BJ (cell line): ENCODE data around the gene TARBP1. TPM values are rescaled to one million over a fixed set of nuclear protein-coding genes. Genes with fewer than 3 reads are reported as not detected.

Experiments
- CTCF ChIA-PET: fragments of 350-600 bp; formaldehyde crosslinking; extraction: SDS; loops from one replicate; lab custom pipeline; 2021; ENCODE audit warnings: antibody characterized with exemption, inconsistent platforms; lab: Yijun Ruan, JAX
- POLR2A ChIA-PET: fragments of 300-600 bp; sonication (Branson Sonifier 250); formaldehyde crosslinking; extraction: SDS; loops from one replicate; lab custom pipeline; 2021; ENCODE audit warnings: antibody characterized with exemption; lab: Charles Lee
- DNase-seq: peaks from one replicate; pipeline ENCODE4 v3.0.0-alpha.2; 2011; ENCODE audit warnings: low read depth
- H3K27me3 ChIP-seq: 2 replicates; pipeline ENCODE4 v1.6.0; 2011; ENCODE audit warnings: low read length; ENCODE audit not compliant: control insufficient read depth, insufficient read depth
- H3K36me3 ChIP-seq: 2 replicates; pipeline ENCODE4 v1.5.1; 2011; ENCODE audit warnings: low read length; ENCODE audit not compliant: control insufficient read depth, insufficient read depth
- H3K4me3 ChIP-seq: 2 replicates; pipeline ENCODE4 v1.5.1; 2011; ENCODE audit warnings: low read depth, mild to moderate bottlenecking, control low read depth, low read length
- polyA plus RNA-seq: library from polyadenylated mRNA; depleted of rRNA; stranded (reverse); fragments of >200 nt; gene quantifications from 2 replicates; pipeline ENCODE4 v1.2.3, GENCODE V29; 2011
- TF ChIP-seq, protein P1 (sequence below): IDR thresholded peaks from 2 replicates; pipeline ENCODE4 v1.5.1; 2011; ENCODE audit warnings: low read depth, mild to moderate bottlenecking, control low read depth, inconsistent platforms, low read length, moderate library complexity; ENCODE audit not compliant: insufficient read depth

Gene TARBP1
- polyA plus RNA-seq, 1 experiment, result 7.4 TPM

DNA sequence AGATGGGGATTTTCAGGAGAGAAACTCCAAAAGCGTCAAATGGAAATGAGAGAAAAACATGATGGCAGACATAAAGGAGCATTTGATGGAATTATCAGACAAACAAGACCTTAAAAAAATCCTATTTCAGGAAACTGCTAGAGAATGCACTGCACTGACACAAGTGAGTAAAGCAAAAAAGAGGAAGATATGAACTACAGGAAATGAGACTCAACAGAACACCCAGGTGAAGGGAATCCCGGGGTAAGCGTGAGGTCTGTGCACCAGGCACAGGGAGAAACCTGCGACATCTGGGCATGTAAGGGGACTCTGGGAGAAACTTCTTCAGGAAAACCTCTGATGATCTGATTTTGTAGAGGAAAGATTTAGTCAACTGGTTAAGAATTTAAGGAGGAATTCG, 2.8 kb downstream of the TARBP1 start:
- H3K36me3 ChIP-seq, result no peaks in the 10 kb centered on the region
- TF ChIP-seq, protein P1, sequence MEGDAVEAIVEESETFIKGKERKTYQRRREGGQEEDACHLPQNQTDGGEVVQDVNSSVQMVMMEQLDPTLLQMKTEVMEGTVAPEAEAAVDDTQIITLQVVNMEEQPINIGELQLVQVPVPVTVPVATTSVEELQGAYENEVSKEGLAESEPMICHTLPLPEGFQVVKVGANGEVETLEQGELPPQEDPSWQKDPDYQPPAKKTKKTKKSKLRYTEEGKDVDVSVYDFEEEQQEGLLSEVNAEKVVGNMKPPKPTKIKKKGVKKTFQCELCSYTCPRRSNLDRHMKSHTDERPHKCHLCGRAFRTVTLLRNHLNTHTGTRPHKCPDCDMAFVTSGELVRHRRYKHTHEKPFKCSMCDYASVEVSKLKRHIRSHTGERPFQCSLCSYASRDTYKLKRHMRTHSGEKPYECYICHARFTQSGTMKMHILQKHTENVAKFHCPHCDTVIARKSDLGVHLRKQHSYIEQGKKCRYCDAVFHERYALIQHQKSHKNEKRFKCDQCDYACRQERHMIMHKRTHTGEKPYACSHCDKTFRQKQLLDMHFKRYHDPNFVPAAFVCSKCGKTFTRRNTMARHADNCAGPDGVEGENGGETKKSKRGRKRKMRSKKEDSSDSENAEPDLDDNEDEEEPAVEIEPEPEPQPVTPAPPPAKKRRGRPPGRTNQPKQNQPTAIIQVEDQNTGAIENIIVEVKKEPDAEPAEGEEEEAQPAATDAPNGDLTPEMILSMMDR, result no peak
- H3K27me3 ChIP-seq, result no peaks in the 10 kb centered on the region
- ChIA-PET POLR2A (no interaction called here), CTCF (no interaction called here)
- no peak overlapping the region for H3K4me3 ChIP-seq
- DNase-seq, result no peak

DNA sequence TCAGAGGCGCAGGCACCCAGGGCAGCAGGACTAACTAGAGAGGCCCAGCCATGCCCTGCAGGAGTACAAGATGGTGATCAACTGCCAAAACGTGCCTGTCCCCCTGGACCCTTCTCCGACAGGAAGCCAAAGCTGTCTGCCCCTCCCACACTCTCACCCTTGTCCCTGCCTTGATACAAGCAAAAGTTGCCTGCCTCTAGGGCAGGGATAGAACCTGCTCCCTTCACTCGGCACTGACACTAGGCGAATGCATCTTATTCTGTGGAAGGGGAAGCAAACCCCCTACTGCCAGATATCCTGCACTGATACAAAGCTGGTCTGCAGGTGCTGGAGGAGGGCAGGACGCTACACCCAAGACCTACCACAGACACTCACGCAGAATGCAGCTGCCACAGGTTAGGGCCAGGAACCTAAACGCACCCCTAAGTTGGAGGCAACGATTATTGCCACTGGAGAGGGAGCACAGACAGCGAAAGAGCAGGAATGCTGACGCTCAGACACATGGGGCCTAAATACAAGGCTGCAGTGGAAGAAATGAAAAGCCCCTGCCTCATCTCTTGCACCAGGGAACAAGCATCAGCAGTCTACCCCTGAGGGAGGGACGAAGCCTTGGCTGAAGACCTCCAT, 3.7 kb downstream of the TARBP1 start:
- TF ChIP-seq, protein P1, result no peak

DNA sequence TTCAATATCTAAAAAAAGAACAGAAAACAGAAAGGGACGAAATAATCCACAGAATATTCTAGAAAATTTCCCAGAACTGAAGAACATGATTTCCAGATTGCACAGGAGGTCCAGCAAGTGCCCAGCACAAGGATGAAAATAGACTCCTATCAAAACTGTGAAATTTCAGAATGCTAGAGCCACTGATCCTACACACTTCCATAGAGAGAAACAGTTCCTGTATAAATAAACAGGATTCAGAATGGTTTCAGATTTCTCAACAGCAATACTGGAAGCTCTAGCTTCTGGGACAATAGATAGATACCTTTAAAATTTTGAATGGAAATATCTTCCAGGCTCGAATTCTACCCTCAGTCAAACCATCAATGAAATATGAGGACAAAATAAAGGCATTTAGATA, 4.6 kb downstream of the TARBP1 start:
- Histone ChIP-seq H3K4me3 (no peak overlapping the region), H3K27me3 (no peaks in the 10 kb centered on the region), H3K36me3 (no peaks in the 10 kb centered on the region)
- TF ChIP-seq, protein P1, result no peak
- ChIA-PET CTCF (no interaction called here), POLR2A (interaction anchor here (0.9 kb wide), 1 partner anchor 245 kb away, joined by 8 read pairs; no protein-coding TSS in a partner anchor)
- DNase-seq, result no peak

More for the DNA sequence above, 3.7 kb downstream of the TARBP1 start:
- Histone ChIP-seq H3K4me3 (no peak overlapping the region), H3K36me3 (no peaks in the 10 kb centered on the region), H3K27me3 (no peaks in the 10 kb centered on the region)
- no peak for DNase-seq
- POLR2A ChIA-PET, result no interaction called here
- CTCF ChIA-PET, result interaction anchor here (0.5 to 1.0 kb wide), 2 partner anchors 9 to 484 kb away, joined by 3 to 4 read pairs; no protein-coding TSS in a partner anchor

DNA sequence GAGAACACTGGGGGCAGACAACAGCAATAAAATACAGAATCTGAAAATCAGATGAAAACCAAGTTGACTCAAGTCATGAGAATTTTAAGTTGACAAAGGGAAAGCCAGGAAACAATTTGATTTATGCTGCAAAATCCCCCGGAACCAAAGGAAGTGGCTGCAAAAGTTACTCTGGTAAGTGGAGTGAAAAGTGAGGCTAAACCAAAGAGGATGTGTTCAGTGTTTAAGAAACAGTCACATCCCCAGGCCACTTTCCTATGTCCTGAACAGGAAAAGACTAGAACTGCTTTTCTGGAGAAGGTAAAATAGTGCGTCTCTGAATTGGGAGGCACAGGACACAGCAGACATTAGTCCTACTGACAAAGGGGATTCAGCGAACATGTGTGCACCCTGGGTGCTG, 5.9 kb downstream of the TARBP1 start:
- no peaks in the 10 kb centered on the region for H3K36me3 ChIP-seq
- POLR2A ChIA-PET, result no interaction called here
- no peak for DNase-seq
- CTCF ChIA-PET, result interaction anchor here (0.6 kb wide), 1 partner anchor 33 kb away, joined by 3 read pairs; no protein-coding TSS in a partner anchor
- TF ChIP-seq, protein P1, result no peak
- no peak overlapping the region for H3K4me3 ChIP-seq
- H3K27me3 ChIP-seq, result no peaks in the 10 kb centered on the region

DNA sequence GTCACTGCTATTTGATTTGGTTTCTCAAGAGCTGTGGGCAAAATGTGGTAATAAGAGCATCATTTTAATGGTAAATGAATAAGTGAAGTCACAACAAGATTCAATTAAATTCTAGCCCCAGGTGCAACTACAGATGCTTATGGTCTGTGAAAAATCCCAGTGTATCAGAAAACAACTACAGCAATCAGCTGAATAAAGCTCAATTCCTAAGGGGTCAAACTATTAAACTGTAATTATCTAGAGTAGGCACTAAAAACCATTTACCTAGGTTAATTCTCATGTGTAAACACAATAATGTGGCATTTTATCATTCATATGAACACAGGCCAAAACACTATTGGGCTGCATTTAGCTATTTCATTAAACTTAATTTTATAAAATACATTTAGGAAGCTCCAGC, 9.6 kb downstream of the TARBP1 start:
- DNase-seq, result no peak
- H3K4me3 ChIP-seq, result no peak overlapping the region
- ChIA-PET CTCF (no interaction called here), POLR2A (no interaction called here)
- H3K27me3 ChIP-seq, result no peaks in the 10 kb centered on the region
- TF ChIP-seq, protein P1, result no peak
- no peaks in the 10 kb centered on the region for H3K36me3 ChIP-seq
